Ureter (tissue), 1 donor: ENCODE measurements around the gene CCDC51. TPM values are rescaled to one million over a fixed set of nuclear protein-coding genes. Genes with fewer than 3 reads are reported as not detected.
A peak's percentile ranks its signal among the peaks of the same experiment; 100 is the strongest.
"Not testable (repeated sequence)": the region's sequence is repeated elsewhere in the genome, so short reads cannot be mapped to it uniquely, and the experiment has no call there.

Source experiments
- DNase-seq: peaks from one replicate; pipeline ENCODE4 v3.0.0-alpha.2; 2020; ENCODE audit warnings: low spot score
- total RNA-seq: library from RNA; stranded (reverse); gene quantifications from one replicate; pipeline ENCODE4 v1.2.4, GENCODE V29; 2023
- donor health status: DM: yes; HTN: yes; CAD: no.

CCDC51 gene
- 10.4 TPM for total RNA-seq

GRCh38 chr3:48439820-48440589, at the start of gene CCDC51, which contains the start of gene TMA7:
Gene CCDC51, minus strand, starts transcription at chr3:48440119. Its CDS starts 4,991 bp downstream, at chr3:48435128.
Gene TMA7, plus strand, starts transcription at chr3:48440257. Its CDS starts 40 bp downstream, at chr3:48440297.
- peak; percentile 99 for DNase-seq

DNA sequence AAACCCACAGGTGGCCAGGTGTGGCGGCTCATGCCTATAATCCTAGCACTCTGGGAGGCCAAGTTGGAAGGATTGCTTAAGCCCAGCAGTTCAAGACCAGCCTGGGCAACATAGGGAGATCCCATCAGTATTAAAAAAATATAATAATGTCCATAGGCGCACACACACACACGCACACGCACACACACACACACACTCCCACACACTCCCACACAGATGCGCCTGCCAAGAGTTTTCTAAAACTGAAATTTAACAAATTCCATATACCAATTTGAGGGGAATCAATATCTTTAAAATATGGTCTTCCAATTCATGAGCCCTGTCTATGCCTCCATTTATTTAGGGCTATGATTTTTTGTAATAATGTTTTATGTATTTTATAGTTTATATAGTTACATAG, 47.0 kb upstream of the CCDC51 start:
- no peak for DNase-seq

DNA sequence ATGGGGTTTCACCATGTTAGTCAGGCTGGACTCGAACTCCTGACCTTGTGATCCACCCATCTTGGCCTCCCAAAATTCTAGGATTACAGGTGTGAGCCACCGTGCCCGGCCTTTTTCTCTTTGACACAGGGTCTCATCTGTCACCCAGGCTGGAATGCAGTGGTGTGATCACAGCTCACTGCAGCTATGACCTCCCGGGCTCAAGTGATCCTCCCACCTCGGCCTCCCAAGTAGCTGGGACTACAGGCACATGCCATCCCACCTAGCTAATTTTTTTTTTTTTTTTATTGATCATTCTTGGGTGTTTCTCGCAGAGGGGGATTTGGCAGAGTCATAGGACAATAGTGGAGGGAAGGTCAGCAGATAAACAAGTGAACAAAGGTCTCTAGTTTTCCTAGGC, 42.9 kb upstream of the CCDC51 start:
- DNase-seq: not testable (repeated sequence)

DNA sequence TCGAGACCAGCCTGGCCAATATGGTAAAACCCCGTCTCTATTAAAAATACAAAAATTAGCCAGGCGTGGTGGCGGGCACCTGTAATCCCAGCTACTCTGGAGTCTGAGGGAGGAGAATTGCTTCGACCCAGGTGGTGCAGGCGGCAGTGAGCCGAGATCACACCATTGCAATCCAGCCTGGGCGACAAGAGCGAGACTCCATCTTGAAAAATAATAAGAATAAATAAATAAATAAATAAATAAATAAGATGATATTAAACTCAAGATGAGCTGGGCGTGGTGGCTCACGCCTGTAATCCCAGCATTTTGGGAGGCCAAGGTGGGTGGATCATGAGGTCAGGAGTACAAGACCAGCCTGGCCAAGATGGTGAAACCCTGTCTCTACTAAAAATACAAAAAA, 41.0 kb upstream of the CCDC51 start:
- not testable (repeated sequence) for DNase-seq

DNA sequence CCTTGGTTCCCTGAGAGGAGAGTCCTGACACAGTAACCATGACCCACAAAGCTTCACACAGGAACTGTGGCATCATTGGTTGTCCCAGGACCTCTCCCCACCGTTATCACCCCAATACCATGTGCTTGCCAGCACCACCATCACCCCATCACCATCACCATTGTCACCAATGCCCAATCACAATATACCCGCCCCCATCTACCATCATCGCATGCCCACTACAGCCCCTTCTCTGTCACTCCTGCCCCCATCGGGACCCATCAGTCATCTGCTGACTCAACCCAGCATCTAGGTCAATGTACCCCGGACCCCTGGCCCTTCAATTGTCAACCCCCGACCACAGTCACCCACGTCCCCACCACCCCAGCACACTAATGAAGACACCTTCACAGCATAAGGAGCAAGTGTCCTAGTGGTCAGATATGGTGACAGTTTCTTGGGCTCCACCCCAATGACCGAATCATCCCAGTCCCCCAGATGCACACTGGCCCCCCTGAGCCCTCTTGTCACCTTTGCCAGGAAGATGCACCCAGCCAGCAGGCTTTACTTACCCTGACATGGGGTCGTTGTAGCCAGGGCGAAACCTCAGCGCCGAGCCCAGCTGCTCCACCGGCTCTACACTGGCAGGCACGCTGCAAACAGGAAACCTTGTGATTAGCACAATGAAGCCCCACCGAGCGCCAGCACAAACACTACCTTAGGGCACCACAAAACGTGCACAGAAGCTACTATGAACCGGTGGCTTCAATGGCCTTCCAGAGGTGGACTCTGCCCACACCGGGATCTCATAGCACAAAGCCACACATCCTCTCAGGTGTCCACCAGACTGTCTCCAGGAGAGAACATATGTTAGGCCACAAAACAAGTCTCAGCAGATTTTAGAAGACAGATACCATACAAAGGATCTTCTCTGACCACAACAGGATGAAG, 39.0 kb upstream of the CCDC51 start:
- DNase-seq: no peak

DNA sequence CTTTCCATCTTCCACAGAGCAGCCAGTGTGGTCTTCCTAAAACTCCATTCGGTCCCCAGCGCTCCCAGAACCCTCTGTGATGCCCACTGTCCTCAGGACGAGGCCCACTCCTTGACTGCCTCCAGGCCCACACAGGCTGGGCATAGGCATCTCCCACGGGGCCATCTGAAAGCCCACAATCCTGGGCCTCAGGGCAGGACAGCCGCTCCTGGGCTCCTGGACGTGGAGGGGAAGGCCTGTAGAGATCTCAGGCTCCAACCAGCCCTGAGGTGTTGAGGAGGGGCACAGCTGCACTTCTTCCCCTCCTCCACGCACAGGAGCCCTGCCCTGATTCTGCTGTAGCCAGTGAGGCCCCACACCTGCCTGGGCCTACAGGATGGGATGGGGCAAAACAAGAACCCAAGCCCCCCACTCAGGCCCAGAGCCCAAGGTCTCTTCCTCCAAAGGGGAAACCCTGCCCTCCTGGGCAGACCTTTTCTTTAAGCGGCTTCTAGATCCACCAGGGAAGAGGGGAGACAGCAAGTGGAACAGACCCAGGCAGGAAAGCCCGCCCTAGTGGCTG, 38.1 kb upstream of the CCDC51 start:
- DNase-seq: no peak

- no peak for DNase-seq
Measured at GRCh38 chr3:48476426-48477053, 36.6 kb upstream of the CCDC51 start.

DNA sequence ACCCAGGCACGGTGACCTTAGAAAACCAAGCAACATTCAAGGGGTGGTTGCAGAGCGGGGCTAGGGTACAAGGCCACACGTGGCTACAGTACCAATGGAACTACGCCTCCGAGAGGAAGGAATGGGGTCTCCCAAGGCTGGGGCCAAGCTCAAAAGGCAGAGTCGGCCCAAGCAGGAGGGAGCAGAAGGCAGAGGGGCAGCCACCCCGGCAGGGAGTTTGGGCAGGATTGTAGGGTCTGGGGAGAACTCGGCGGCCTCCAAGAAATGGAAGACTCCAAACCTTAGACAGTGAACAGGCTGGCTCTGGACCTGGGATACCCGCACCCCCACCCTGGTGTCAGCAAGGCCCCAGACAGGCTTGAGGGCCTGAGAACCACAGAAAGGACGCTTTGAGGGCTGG, 35.3 kb upstream of the CCDC51 start:
- DNase-seq: no peak

DNA sequence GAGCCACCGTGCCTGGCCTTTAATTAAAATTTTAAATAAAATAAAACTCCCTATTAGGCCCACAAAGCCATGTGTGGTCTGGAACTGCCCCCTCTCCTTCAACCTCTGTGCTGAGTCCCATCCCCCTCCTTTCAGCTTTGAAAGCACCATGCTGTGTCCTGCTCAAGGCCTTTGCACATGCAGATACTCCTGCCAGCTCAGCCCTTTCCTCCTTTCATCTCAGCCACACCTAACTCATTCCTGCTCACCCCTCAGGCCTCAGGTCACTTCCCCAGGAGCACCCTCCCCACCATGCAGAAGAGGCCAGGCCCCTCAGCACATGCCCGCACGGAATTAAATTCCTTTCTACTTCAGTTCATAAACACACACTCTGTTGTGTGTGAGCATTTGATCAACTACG, 34.7 kb upstream of the CCDC51 start:
- no peak for DNase-seq

GRCh38 chr3:48474031-48474430, 34.1 kb upstream of the CCDC51 start:
- not testable (repeated sequence) for DNase-seq

DNA sequence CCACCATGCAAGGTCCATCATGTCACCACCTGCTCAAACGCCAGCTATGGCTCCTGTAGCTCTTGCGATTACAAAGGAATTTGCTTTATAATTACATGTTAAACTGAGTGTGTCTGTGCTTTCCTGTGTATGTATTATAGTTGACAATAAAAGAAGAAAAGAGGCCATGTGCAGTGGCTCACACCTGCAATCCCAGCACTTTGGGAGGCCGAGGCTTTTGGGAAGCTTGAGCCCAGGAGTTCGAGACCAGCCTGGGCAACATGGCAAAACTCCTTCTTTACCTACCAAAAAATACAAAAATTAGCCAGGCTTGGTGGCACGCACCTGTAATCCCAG, 33.7 kb upstream of the CCDC51 start:
- DNase-seq: no peak

GRCh38 chr3:48472923-48473616, 33.2 kb upstream of the CCDC51 start:
- peak; percentile 93 for DNase-seq

DNA sequence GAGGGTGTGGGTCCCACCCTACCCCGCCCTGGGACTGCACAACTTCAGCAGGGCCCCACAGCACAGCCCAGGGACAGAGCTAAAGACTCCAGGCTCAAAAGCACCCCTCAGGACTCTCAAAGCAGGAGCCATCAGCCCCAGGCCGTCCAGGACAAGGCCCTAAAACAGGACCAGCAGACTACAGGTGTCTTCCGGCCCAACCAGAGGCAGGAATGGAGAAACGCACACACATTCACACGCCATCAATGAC, 32.7 kb upstream of the CCDC51 start:
- DNase-seq: no peak

GRCh38 chr3:48470286-48470685, 30.4 kb upstream of the CCDC51 start:
- no peak for DNase-seq

DNA sequence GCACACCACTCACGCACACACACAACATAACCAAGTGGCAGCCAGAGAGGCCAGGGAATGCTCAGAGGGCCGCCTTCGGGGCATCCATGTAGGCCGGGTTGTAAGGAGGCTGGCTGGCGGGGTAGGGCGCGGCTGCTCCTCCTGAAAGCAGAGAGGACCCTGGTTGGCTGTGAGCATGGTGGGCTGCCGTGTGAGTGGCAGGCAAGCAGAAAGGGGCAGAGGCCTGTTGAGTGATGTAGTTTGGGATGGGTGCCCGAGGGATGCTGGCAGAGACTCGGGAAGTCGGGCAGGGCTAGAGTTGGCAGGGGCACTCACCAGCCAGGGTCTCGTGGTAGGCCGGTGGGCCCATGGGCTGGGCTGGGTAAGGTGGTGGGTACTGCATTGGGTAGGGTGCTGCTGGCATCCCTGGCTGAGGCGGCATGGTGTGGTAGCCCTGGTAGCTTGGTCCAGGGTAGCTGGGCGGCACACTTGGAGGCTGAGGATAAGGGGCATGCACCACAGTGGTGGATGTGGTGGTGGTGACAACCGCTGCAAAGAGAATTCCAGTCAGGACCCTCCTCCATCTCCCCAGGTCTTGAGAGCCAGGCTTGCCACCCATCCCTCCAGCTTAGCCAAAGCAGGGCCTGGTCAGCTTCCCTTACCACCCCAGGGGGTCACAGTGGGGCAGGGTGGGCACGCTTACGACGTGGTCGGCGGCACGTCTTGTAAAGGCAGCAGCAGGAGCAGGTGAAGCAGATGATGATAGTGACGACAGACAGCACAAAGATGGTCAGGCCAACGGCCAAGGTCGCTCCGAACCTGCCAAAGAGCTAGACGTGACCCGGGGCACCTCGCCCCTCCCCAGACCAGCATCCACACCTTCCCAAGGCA, 29.4 kb upstream of the CCDC51 start:
- no peak for DNase-seq

DNA sequence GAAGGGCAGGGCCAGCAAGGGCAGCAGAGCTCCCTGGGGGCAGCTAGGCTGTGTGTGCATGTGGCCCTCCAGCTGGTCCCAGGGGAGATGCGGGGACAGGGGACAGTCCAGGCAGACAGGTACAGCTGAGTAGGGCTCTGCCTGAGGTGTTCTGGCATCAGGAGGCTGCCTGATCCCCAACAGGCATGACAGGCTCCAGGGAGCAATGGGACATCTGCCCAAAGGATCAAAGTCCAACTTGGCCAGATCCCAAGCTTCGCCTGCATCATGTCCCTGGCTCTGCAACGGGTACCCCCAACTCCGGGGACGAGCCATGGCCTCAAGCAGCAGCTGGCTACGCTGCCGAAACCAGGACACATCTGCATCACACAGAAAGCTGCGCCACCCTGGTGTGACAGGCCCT, 28.4 kb upstream of the CCDC51 start:
- DNase-seq: no peak

- no peak for DNase-seq
Measured at GRCh38 chr3:48467473-48468267, 27.8 kb upstream of the CCDC51 start.

- no peak for DNase-seq
Measured at GRCh38 chr3:48467110-48467454, 27.2 kb upstream of the CCDC51 start.

DNA sequence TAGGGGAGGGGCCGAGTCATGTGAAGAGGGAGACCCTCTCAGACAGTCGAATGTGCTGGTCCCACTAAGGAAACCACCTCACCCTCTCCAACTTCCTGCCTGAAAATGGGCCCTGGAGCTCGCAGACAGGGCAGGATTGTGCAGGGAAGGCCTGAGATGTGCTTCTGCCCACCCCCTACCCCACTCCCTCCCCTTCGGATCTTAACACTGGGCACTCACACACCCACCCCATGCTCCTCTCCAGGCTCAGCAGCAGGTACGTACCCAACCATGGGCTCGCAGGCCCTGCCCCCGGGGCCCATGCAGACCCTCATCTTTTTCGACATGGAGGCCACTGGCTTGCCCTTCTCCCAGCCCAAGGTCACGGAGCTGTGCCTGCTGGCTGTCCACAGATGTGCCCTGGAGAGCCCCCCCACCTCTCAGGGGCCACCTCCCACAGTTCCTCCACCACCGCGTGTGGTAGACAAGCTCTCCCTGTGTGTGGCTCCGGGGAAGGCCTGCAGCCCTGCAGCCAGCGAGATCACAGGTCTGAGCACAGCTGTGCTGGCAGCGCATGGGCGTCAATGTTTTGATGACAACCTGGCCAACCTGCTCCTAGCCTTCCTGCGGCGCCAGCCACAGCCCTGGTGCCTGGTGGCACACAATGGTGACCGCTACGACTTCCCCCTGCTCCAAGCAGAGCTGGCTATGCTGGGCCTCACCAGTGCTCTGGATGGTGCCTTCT, 26.6 kb upstream of the CCDC51 start:
- peak; percentile 62 for DNase-seq
